H1 (cell line): Measurements from ENCODE around the gene ASF1A. TPM values are rescaled to one million over a fixed set of nuclear protein-coding genes. Genes with fewer than 3 reads are reported as not detected.

Source experiments
- ASH2L ChIP-seq: fragments of 200-600, 300-600 bp; sonication (generic); IDR thresholded peaks from one replicate; pipeline ENCODE4 v1.7.1; 2017; ENCODE audit warnings: low read length
- BACH1 ChIP-seq: IDR thresholded peaks from 2 replicates; pipeline ENCODE4 v1.6.1; 2012; ENCODE audit warnings: low read length, improper control_type of control experiment
- CBX5 ChIP-seq: fragments of 300-800, 300-1000 bp; sonication (generic); IDR thresholded peaks from 2 replicates; pipeline ENCODE4 v1.7.1; 2016; ENCODE audit warnings: antibody characterized with exemption, low read length, low read depth
- CEBPB ChIP-seq: IDR thresholded peaks from 2 replicates; pipeline ENCODE4 v1.6.1; 2012; ENCODE audit warnings: low read depth, low read length
- CTBP2 ChIP-seq: IDR thresholded peaks from 2 replicates; pipeline ENCODE4 v1.7.0; 2011; ENCODE audit warnings: borderline replicate concordance, mild to moderate bottlenecking, moderate library complexity, mixed read lengths, low read length; ENCODE audit not compliant: insufficient read depth, insufficient read length
- GTF2F1 ChIP-seq: IDR thresholded peaks from 2 replicates; pipeline ENCODE4 v1.6.1; 2012; ENCODE audit warnings: low read depth, low read length, improper control_type of control experiment, borderline replicate concordance
- KDM4A ChIP-seq: IDR thresholded peaks from one replicate; pipeline ENCODE4 v1.7.1; 2012; ENCODE audit warnings: low read depth, mild to moderate bottlenecking, moderate library complexity, low read length, inconsistent platforms; ENCODE audit not compliant: severe bottlenecking
- MAFK ChIP-seq: IDR thresholded peaks from 2 replicates; pipeline ENCODE4 v1.6.1; 2012; ENCODE audit warnings: low read depth, mild to moderate bottlenecking, improper control_type of control experiment, low read length
- POLR2A ChIP-seq, 2 experiments: IDR thresholded peaks; 1 replicate in 1 of 2; 2 replicates in 1 of 2; pipeline ENCODE4 v1.6.1; 2011; ENCODE audit warnings: low read depth in 2 of 2, low read length in 2 of 2, mild to moderate bottlenecking in 2 of 2; ENCODE audit errors: control extremely low read depth in 1 of 2
- RFX5 ChIP-seq: IDR thresholded peaks from 2 replicates; pipeline ENCODE4 v1.6.1; 2011; ENCODE audit warnings: low read depth, low read length, improper control_type of control experiment, borderline replicate concordance
- SIX5 ChIP-seq: IDR thresholded peaks from 2 replicates; pipeline ENCODE4 v1.6.1; 2011; ENCODE audit warnings: mild to moderate bottlenecking, low read depth, low read length
- SP1 ChIP-seq: IDR thresholded peaks from 2 replicates; pipeline ENCODE4 v1.6.1; 2011; ENCODE audit warnings: low read depth, low read length
- SRF ChIP-seq: IDR thresholded peaks from 2 replicates; pipeline ENCODE4 v1.6.1; 2011; ENCODE audit warnings: mild to moderate bottlenecking, low read depth, low read length, moderate library complexity
- USF2 ChIP-seq: IDR thresholded peaks from 2 replicates; pipeline ENCODE4 v1.6.1; 2011; ENCODE audit warnings: low read length, improper control_type of control experiment
- YY1 ChIP-seq: IDR thresholded peaks from 2 replicates; pipeline ENCODE4 v1.6.1; 2011; ENCODE audit warnings: low read depth, mild to moderate bottlenecking, low read length
- polyA plus RNA-seq, 7 experiments: library from polyadenylated mRNA; depleted of rRNA in 3 of 7; stranded (reverse) in 5 of 7; unstranded in 2 of 7; fragments of >200 nt in 5 of 7; fragments of 200-250 nt in 2 of 7; gene quantifications; 1 replicate in 5 of 7; 2 replicates in 1 of 7; 4 replicates in 1 of 7; pipeline versions ENCODE4 v1.2.1 to v1.2.3, GENCODE V29; 2011 to 2013; ENCODE audit warnings: missing spikeins in 2 of 7, mixed read lengths in 2 of 7
- total RNA-seq: library from RNA; stranded (reverse); fragmentation: NEBNext Ultra II Directional; extraction: Animal tissue kit (Norgen Biotek cat#: 25700); gene quantifications from 2 replicates; pipeline ENCODE4 v1.2.1, GENCODE V29; 2021
- TF ChIP-seq, protein P1 (sequence below): IDR thresholded peaks from 2 replicates; pipeline ENCODE4 v1.6.1; 2012; ENCODE audit warnings: low read length, inconsistent platforms
- TF ChIP-seq, protein P2 (sequence below), 3 experiments: IDR thresholded peaks; 1 replicate in 2 of 3; 2 replicates in 1 of 3; pipeline versions ENCODE4 v1.5.1 to v1.6.1; 2011; ENCODE audit warnings: low read length in 3 of 3, mild to moderate bottlenecking in 3 of 3, inconsistent platforms in 2 of 3, low read depth in 1 of 3, moderate library complexity in 1 of 3; ENCODE audit not compliant: insufficient read depth in 1 of 3; ENCODE audit errors: control extremely low read depth in 1 of 3

Gene ASF1A
- total and polyA plus RNA-seq, 2 of the 8 experiments (the other 6 are each of a cell fraction or from before 2014, with no cell fraction given): 11.4 to 50.2 TPM

DNA sequence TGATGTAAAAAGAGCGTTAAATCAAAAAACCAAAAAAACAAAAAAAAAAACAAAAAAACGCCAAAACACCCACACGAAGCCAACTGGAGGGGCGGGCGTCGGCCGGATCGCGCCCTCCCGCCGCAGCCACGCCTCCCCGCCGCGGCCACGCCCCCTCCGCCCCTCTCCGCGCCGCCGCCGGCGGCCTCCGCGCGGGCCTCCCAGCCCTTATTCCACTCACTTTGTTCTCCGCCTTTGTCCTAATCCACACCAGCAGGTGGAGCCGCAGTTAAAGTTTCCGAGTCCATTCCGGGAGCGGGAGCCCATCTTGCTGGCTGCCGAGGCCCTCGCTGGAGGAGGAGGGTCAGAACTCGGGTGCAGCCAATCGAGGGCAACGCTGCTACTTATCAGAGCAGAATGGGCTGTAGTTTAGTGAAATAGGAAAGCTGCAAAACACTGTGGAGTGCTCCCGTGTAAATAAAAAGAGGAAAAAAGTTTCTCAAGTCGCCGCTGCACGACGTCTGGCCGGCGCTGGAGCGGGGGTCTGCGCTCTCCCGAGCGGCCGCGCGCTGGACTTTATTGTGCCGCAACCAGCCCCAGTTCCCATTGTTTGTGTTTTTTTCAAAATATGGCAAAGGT lies at the start of gene ASF1A (continued):
- TF ChIP-seq SP1 (0 out of 2 replicates have a peak, but pooled peaks have one; percentile 24), YY1 (peak; percentile 73; the same call in 1 of the 2 replicates), SRF (no peak), POLR2A (IDR thresholded peaks at IDR 0.05; ENCODE audit: control extremely low read depth in 1 of 2, low read depth in 2 of 2, low read length in 2 of 2) (peak; percentile 53 to 90), USF2 (no peak), RFX5 (no peak), CTBP2 (no peak), CEBPB (no peak), KDM4A (peak; percentile 0), ASH2L (no peak), BACH1 (peak; percentile 98), GTF2F1 (no peak), MAFK (no peak), CBX5 (no peak), SIX5 (no peak)
- TF ChIP-seq, protein P1, sequence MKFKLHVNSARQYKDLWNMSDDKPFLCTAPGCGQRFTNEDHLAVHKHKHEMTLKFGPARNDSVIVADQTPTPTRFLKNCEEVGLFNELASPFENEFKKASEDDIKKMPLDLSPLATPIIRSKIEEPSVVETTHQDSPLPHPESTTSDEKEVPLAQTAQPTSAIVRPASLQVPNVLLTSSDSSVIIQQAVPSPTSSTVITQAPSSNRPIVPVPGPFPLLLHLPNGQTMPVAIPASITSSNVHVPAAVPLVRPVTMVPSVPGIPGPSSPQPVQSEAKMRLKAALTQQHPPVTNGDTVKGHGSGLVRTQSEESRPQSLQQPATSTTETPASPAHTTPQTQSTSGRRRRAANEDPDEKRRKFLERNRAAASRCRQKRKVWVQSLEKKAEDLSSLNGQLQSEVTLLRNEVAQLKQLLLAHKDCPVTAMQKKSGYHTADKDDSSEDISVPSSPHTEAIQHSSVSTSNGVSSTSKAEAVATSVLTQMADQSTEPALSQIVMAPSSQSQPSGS: 0 out of 2 replicates have a peak, but pooled peaks have one; percentile 19
- TF ChIP-seq, protein P2, sequence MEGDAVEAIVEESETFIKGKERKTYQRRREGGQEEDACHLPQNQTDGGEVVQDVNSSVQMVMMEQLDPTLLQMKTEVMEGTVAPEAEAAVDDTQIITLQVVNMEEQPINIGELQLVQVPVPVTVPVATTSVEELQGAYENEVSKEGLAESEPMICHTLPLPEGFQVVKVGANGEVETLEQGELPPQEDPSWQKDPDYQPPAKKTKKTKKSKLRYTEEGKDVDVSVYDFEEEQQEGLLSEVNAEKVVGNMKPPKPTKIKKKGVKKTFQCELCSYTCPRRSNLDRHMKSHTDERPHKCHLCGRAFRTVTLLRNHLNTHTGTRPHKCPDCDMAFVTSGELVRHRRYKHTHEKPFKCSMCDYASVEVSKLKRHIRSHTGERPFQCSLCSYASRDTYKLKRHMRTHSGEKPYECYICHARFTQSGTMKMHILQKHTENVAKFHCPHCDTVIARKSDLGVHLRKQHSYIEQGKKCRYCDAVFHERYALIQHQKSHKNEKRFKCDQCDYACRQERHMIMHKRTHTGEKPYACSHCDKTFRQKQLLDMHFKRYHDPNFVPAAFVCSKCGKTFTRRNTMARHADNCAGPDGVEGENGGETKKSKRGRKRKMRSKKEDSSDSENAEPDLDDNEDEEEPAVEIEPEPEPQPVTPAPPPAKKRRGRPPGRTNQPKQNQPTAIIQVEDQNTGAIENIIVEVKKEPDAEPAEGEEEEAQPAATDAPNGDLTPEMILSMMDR (IDR thresholded peaks at IDR 0.05; ENCODE audit: control extremely low read depth in 1 of 3, insufficient read depth in 1 of 3, low read depth in 1 of 3, low read length in 3 of 3): peak; percentile 51 to 79 (median 73)
- TF ChIP-seq, all 59 proteins: peak for 22
